ENCODE data around the gene C22orf23. TPM values are rescaled to one million over a fixed set of nuclear protein-coding genes. Genes with fewer than 3 reads are reported as not detected.

C22orf23 gene
- total RNA-seq: under 0.01 and 0.33 TPM in 2 replicates

GRCh38 chr22:37953437-37954179, at the start of gene C22orf23, which contains the start of gene POLR2F:
Gene C22orf23 (minus strand): TSS chr22:37953601. CDS start chr22:37953149, 452 bp downstream.
Gene POLR2F (plus strand): TSS chr22:37953699. CDS start chr22:37953788, 89 bp downstream.

DNA sequence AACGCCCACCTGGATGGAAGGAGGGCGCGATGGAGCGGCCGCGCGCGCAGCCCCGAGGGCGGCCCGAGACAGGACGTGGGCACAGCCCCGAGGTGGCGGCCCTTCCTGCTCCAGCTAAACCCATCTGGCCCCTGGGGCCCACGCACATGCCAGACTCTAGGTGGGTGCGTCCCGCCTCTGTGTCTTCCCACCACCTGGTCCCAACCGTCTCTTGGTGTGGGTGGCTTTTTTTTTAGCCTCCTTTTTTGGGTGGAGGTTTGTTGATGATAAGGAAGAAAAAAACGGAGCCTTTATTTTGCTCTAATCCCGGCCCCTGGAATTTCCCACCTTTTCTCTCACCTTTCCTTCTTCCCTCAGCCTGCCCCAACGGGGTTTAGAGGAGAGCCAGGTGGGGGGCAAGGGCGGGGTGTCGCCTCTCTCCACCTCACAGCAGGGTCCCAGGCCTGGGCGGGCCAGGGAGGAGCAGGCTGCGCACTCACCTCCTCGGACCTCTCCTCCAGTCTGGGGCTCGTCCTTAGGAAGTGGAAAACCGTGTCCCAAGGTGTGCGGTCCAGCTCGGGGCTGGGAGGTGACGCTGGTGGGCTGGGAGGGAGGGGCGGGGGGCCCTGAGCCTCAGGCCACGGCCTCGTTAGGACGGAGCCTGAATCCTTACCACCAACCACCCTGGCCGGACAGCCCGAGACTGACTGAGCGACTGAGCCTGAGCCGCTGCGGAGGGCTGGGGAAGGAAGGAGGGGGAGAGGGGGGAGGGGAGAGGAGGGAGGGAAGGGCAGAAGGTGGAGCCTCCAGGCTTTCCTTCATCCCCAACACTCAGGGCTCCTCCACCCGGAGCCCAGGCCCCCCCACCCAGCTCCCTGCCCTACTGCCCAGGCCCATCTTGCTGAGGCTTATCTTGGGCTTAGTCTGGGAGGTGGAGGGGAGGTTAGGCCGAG, 30.7 kb upstream of the C22orf23 start, which contains the start of gene SOX10:
TSS of gene SOX10 (minus strand) at position 696 of the 932 bp plus-strand sequence. CDS start 771 bp downstream, outside the sequence.

DNA sequence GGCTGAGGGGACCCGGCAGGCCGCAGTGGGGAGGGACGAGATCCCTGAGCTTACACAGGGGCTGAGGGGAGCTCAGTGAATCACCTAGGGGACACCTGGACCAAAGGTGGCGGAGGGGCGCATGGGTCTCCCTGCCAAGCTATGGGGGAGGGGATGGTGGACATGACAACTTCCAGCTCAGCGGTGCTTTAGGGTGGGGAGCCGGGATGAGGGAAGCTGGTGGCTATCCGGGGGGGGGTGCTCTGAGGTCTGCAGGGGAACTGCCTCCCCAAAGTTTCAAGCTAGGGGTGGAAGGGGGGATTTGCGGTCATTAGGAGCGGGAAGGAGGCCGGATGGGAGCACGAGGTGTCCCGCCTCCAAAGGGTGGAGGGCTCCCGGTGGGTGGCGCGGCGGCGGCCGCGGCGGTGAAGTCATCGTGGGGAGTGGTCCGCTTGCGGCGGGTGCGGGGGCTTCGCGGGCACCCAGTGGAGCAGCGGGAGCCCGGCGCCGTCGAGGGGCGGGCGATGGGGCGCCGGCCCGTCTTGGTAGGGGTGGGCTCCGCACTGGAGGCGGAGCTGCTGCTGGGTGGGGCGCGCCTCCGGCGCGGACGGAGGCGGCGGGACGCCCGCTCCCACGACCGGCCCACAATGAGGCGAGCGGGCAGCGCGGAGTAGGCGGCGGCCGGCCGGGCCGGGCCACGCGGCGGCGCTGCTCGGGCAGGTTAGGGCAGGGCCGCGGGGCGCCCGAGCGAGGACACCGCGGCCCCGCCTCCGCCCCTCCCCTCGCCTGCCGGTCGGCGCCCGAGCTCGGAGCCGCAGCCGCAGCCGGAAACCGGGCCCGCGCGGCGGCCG, 47.7 kb downstream of the C22orf23 start, which contains the start of gene MICALL1:
TSS of gene MICALL1 (plus strand) at position 764 of the 830 bp plus-strand sequence. CDS start 126 bp downstream, outside the sequence.

Other genes starting within 250 kb of the C22orf23 start
- gene GCAT, start 145.7 kb downstream of the C22orf23 start, total RNA-seq: 23.1 and 32.8 TPM in 2 replicates
- gene GALR3, start 130.2 kb downstream of the C22orf23 start, total RNA-seq: not detected in 2 replicates
- 20.0 and 29.8 TPM in 2 replicates for gene ANKRD54, start 109.3 kb downstream of the C22orf23 start, total RNA-seq
- 301 and 455 TPM in 2 replicates for gene EIF3L, start 104.2 kb downstream of the C22orf23 start, total RNA-seq
- 38.4 and 58.7 TPM in 2 replicates for gene MICALL1, start 47.3 kb downstream of the C22orf23 start, total RNA-seq
- 61.7 and 104 TPM in 2 replicates for gene POLR2F, start 98 bp upstream of the C22orf23 start, total RNA-seq
- 0.16 TPM in 1 of 2 replicates, not detected in the other for gene SOX10, start 31.0 kb upstream of the C22orf23 start, total RNA-seq
- gene PICK1, start 103.8 kb upstream of the C22orf23 start, total RNA-seq: 31.8 and 44.1 TPM in 2 replicates
- 0.51 TPM in 1 of 2 replicates, not detected in the other for gene SLC16A8, start 130.6 kb upstream of the C22orf23 start, total RNA-seq
- gene BAIAP2L2, start 157.1 kb upstream of the C22orf23 start, total RNA-seq: 4.2 and 6.0 TPM in 2 replicates
- 3.7 and 32.6 TPM in 2 replicates for gene PLA2G6, start 228.2 kb upstream of the C22orf23 start, total RNA-seq
- gene MAFF, start 248.4 kb upstream of the C22orf23 start, total RNA-seq: 12.5 and 17.1 TPM in 2 replicates